ENCODE results near the gene CYFIP1. TPM values are rescaled to one million over a fixed set of nuclear protein-coding genes. Genes with fewer than 3 reads are reported as not detected.

Gene CYFIP1
- polyA plus RNA-seq, 1 donor from 2014 or later = 9.3 TPM

- Histone ChIP-seq H2AFZ (ENCODE audit: low read depth, low read length) (no peak overlapping the region), H3K27ac (ENCODE audit: low read length) (no peak overlapping the region), H3K36me3 (ENCODE audit: insufficient read depth, low read length) (no peaks in the 10 kb centered on the region), H3F3A (ENCODE audit: insufficient read depth, low read length, poor library complexity, severe bottlenecking) (no peaks in the 10 kb centered on the region), H3K9me3 (ENCODE audit: low read length) (no peaks in the 10 kb centered on the region), H3K79me2 (replicated peaks; ENCODE audit: insufficient read depth, low read length) (no peaks in the 10 kb centered on the region), H3K9me2 (ENCODE audit: insufficient read depth, low read length) (no peaks in the 10 kb centered on the region), H3K27me3 (ENCODE audit: insufficient read depth, low read depth, low read length) (no peaks in the 10 kb centered on the region), H3K4me3 (ENCODE audit: low read length) (no peak overlapping the region), H3K4me2 (ENCODE audit: low read length) (no peak overlapping the region), H3K9ac (ENCODE audit: low read length) (no peak overlapping the region), H4K20me1 (ENCODE audit: insufficient read depth) (no peaks in the 10 kb centered on the region)
- TF ChIP-seq RAD21 (conservative IDR thresholded peaks at IDR 0.05) (no peak), TAF1 (IDR thresholded peaks at IDR 0.05; ENCODE audit: low read depth) (no peak), MXI1 (conservative IDR thresholded peaks at IDR 0.05; ENCODE audit: poor library complexity, severe bottlenecking) (no peak), EP300 (conservative IDR thresholded peaks at IDR 0.05; ENCODE audit: poor library complexity, severe bottlenecking) (no peak), POLR2AphosphoS5 (IDR thresholded peaks at IDR 0.05) (no peak), CTCF (IDR thresholded peaks at IDR 0.05; ENCODE audit: poor library complexity, severe bottlenecking) (no peak), REST (IDR thresholded peaks at IDR 0.05; ENCODE audit: borderline replicate concordance) (no peak), EZH2 (IDR thresholded peaks at IDR 0.05; ENCODE audit: borderline replicate concordance, insufficient read depth, low read length, poor library complexity, severe bottlenecking) (no peak), SMC3 (conservative IDR thresholded peaks at IDR 0.05; ENCODE audit: poor library complexity) (no peak)
Observed at GRCh38 chr15:22831473-22831872, 148.7 kb downstream of the CYFIP1 start.

GRCh38 chr15:22827125-22827524, 153.0 kb downstream of the CYFIP1 start:
- TF ChIP-seq MXI1 (conservative IDR thresholded peaks at IDR 0.05; ENCODE audit: poor library complexity, severe bottlenecking) (no peak), POLR2AphosphoS5 (IDR thresholded peaks at IDR 0.05) (no peak), EZH2 (IDR thresholded peaks at IDR 0.05; ENCODE audit: borderline replicate concordance, insufficient read depth, low read length, poor library complexity, severe bottlenecking) (no peak), TAF1 (IDR thresholded peaks at IDR 0.05; ENCODE audit: low read depth) (no peak), SMC3 (conservative IDR thresholded peaks at IDR 0.05; ENCODE audit: poor library complexity) (no peak), EP300 (conservative IDR thresholded peaks at IDR 0.05; ENCODE audit: poor library complexity, severe bottlenecking) (no peak), CTCF (IDR thresholded peaks at IDR 0.05; ENCODE audit: poor library complexity, severe bottlenecking) (no peak), RAD21 (conservative IDR thresholded peaks at IDR 0.05) (no peak), REST (IDR thresholded peaks at IDR 0.05; ENCODE audit: borderline replicate concordance) (no peak)
- Histone ChIP-seq H3K36me3 (ENCODE audit: insufficient read depth, low read length) (peaks cover 7% of the 10 kb centered on the region), H4K20me1 (ENCODE audit: insufficient read depth) (no peaks in the 10 kb centered on the region), H2AFZ (ENCODE audit: low read depth, low read length) (no peak overlapping the region), H3F3A (ENCODE audit: insufficient read depth, low read length, poor library complexity, severe bottlenecking) (no peaks in the 10 kb centered on the region), H3K9ac (ENCODE audit: low read length) (no peak overlapping the region), H3K4me2 (ENCODE audit: low read length) (no peak overlapping the region), H3K27me3 (ENCODE audit: insufficient read depth, low read depth, low read length) (no peaks in the 10 kb centered on the region), H3K27ac (ENCODE audit: low read length) (no peak overlapping the region), H3K9me3 (ENCODE audit: low read length) (no peaks in the 10 kb centered on the region), H3K9me2 (ENCODE audit: insufficient read depth, low read length) (no peaks in the 10 kb centered on the region), H3K79me2 (replicated peaks; ENCODE audit: insufficient read depth, low read length) (no peaks in the 10 kb centered on the region), H3K4me3 (ENCODE audit: low read length) (no peak overlapping the region)

All from neural cell (in vitro differentiated cells).